HEK293 (cell line): ENCODE measurements around the gene CCDC152.

Experiments used
- CTCF ChIA-PET: fragments of 350-600 bp; formaldehyde crosslinking; extraction: SDS; loops from one replicate; lab custom pipeline; 2021; ENCODE audit warnings: antibody characterized with exemption; lab: Yijun Ruan, JAX
- POLR2A ChIA-PET: fragments of 300-600 bp; formaldehyde crosslinking; extraction: SDS; loops from one replicate; lab custom pipeline; 2020; ENCODE audit warnings: antibody characterized with exemption, inconsistent platforms; lab: Yijun Ruan, JAX
- H3K27ac ChIP-seq: fragments of 200-500 bp; sonication (Bioruptor generic); 2 replicates; pipeline ENCODE4 v1.5.1; 2014; ENCODE audit warnings: low read depth, low read length, control low read depth, inconsistent platforms; ENCODE audit errors: extremely low read depth
- H3K36me3 ChIP-seq, 2 experiments: fragments of 200-500 bp in 1 of 2; sonication (Bioruptor generic) in 1 of 2; 1 replicate in 1 of 2; 2 replicates in 1 of 2; pipeline ENCODE4 v1.5.1; 2014 to 2017; ENCODE audit warnings: inconsistent platforms in 2 of 2, low read length in 2 of 2; ENCODE audit not compliant: control insufficient read depth in 2 of 2, insufficient read depth in 1 of 2
- H3K4me1 ChIP-seq: fragments of 200-500 bp; sonication (Bioruptor generic); 2 replicates; pipeline ENCODE4 v1.5.1; 2014; ENCODE audit warnings: mild to moderate bottlenecking, low read length, inconsistent platforms; ENCODE audit not compliant: control insufficient read depth, insufficient read depth
- H3K4me3 ChIP-seq: 2 replicates; pipeline ENCODE4 v1.5.1; 2011; ENCODE audit warnings: low read depth, mild to moderate bottlenecking, control low read depth, low read length, moderate library complexity
- H3K9me3 ChIP-seq: fragments of 200-500 bp; sonication (Bioruptor generic); 2 replicates; pipeline ENCODE4 v1.5.1; 2014; ENCODE audit warnings: low read depth, low read length, inconsistent platforms; ENCODE audit not compliant: control insufficient read depth, insufficient read depth
- SCRT2 ChIP-seq: fragments of 450-650 bp; formaldehyde crosslinking; IDR thresholded peaks from 2 replicates; pipeline ENCODE4 v1.5.1; 2016; ENCODE audit warnings: missing biosample characterization, missing genetic modification characterization
- ZNF16 ChIP-seq: fragments of 450-650 bp; formaldehyde crosslinking; IDR thresholded peaks from 2 replicates; pipeline ENCODE4 v1.5.1; 2016; ENCODE audit warnings: low read depth, missing biosample characterization, missing genetic modification characterization
- ZNF837 ChIP-seq: fragments of 450-650 bp; formaldehyde crosslinking; IDR thresholded peaks from 2 replicates; pipeline ENCODE4 v1.5.1; 2016; ENCODE audit warnings: missing biosample characterization, missing genetic modification characterization

Gene CCDC152

DNA sequence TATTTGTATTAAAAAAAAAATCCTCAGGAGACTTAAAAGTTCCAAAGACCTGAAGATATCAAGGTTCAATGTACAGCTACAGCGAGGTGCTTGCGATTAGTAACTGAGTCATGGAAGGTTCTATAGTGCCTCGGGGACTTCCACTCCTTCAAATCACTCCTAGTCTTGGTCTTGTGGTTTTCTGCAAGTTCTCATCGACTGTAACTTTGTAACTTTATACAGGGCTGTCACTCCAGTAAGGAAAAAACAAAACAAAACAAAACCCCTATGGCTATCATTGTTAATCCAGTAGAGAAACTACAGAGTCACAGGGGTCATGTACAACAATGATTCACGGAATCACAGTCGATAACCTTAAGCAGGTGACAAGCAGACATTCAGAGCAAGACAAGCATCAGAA lies 94.9 kb downstream of the CCDC152 start:
- H3K9me3 ChIP-seq = no peaks in the 10 kb centered on the region
- no peak overlapping the region for H3K4me3 ChIP-seq
- POLR2A ChIA-PET = no interaction called here
- no peak for TF ChIP-seq ZNF837
- no peak for TF ChIP-seq SCRT2 (tag by site-specific recombination)
- no peak for TF ChIP-seq ZNF16 (tag by site-specific recombination)
- CTCF ChIA-PET = no interaction called here
- no peaks in the 10 kb centered on the region for H3K36me3 ChIP-seq
- H3K27ac ChIP-seq = peak overlapping the region; percentile 17; the same call in 1 of the 2 replicates
- peaks cover 21% of the 10 kb centered on the region for H3K4me1 ChIP-seq
